GM23338 (cell line): ENCODE data around the gene DPF1. TPM values are rescaled to one million over a fixed set of nuclear protein-coding genes. Genes with fewer than 3 reads are reported as not detected.

Experiments
- ATAC-seq: fragments of 200-7000 bp; cut with Tn5 transposase; 3 replicates; pipeline ENCODE4 v1.9.1; 2020
- DNase-seq: peaks from one replicate; pipeline ENCODE4 v3.0.0-alpha.2; 2015; ENCODE audit warnings: low spot score
- H2AFZ ChIP-seq: fragments of 200-600 bp; sonication (generic); 2 replicates; pipeline ENCODE4 v1.8.0; 2016; ENCODE audit warnings: antibody characterized with exemption, mild to moderate bottlenecking, moderate library complexity
- H3F3A ChIP-seq: fragments of 200-600 bp; sonication (generic); replicated peaks from 2 replicates; pipeline ENCODE4 v1.8.0; 2017; ENCODE audit warnings: antibody characterized with exemption, mixed run types, low read depth
- H3K27ac ChIP-seq: fragments of 200-600 bp; sonication (generic); 2 replicates; pipeline ENCODE4 v1.6.1; 2016; ENCODE audit warnings: low read depth
- H3K27me3 ChIP-seq: fragments of 200-600 bp; sonication (generic); 2 replicates; pipeline ENCODE4 v1.8.0; 2016; ENCODE audit warnings: mild to moderate bottlenecking, mixed run types, moderate library complexity; ENCODE audit not compliant: insufficient read depth
- H3K36me3 ChIP-seq: fragments of 200-600 bp; sonication (generic); 2 replicates; pipeline ENCODE4 v1.8.0; 2016; ENCODE audit warnings: mild to moderate bottlenecking; ENCODE audit not compliant: insufficient read depth
- H3K4me1 ChIP-seq: fragments of 200-600 bp; sonication (generic); 2 replicates; pipeline ENCODE4 v1.8.0; 2016; ENCODE audit warnings: mild to moderate bottlenecking, moderate library complexity; ENCODE audit not compliant: insufficient read depth
- H3K4me2 ChIP-seq: fragments of 200-600 bp; sonication (generic); 2 replicates; pipeline ENCODE4 v1.7.1; 2017; ENCODE audit warnings: mixed run types
- H3K4me3 ChIP-seq: fragments of 200-600 bp; sonication (generic); 2 replicates; pipeline ENCODE4 v1.6.1; 2016; ENCODE audit warnings: mixed run types
- H3K79me2 ChIP-seq: fragments of 200-600 bp; sonication (generic); replicated peaks from 2 replicates; pipeline ENCODE4 v1.8.0; 2017; ENCODE audit warnings: mild to moderate bottlenecking; ENCODE audit not compliant: insufficient read depth
- H3K9me2 ChIP-seq: fragments of 200-600 bp; sonication (generic); 2 replicates; pipeline ENCODE4 v1.8.0; 2017; ENCODE audit not compliant: insufficient read depth
- H4K20me1 ChIP-seq: fragments of 200-600 bp; sonication (generic); replicated peaks from 2 replicates; pipeline ENCODE4 v1.8.0; 2017; ENCODE audit warnings: mild to moderate bottlenecking; ENCODE audit not compliant: insufficient read depth
- H3K27ac Mint-ChIP-seq: 2 replicates; pipeline ENCODE4 v1.8.0; 2020; ENCODE audit warnings: inconsistent platforms, mild to moderate bottlenecking, moderate library complexity, mixed read lengths
- H3K27me3 Mint-ChIP-seq: 3 replicates; pipeline ENCODE4 v1.8.0; 2022; ENCODE audit warnings: low read depth, mild to moderate bottlenecking, moderate library complexity, mixed read lengths, inconsistent platforms; ENCODE audit not compliant: insufficient read depth, poor library complexity
- H3K36me3 Mint-ChIP-seq: 3 replicates; pipeline ENCODE4 v1.8.0; 2021; ENCODE audit warnings: low read depth, mild to moderate bottlenecking, inconsistent platforms, moderate library complexity, mixed read lengths
- H3K4me1 Mint-ChIP-seq: 3 replicates; pipeline ENCODE4 v1.8.0; 2020; ENCODE audit warnings: mild to moderate bottlenecking, inconsistent platforms, mixed read lengths
- H3K4me3 Mint-ChIP-seq: 3 replicates; pipeline ENCODE4 v1.8.0; 2021; ENCODE audit warnings: moderate library complexity, mild to moderate bottlenecking, inconsistent platforms, mixed read lengths
- H3K9me3 Mint-ChIP-seq: 3 replicates; pipeline ENCODE4 v1.8.0; 2020; ENCODE audit warnings: moderate library complexity, mild to moderate bottlenecking, inconsistent platforms, mixed read lengths
- CREB1 ChIP-seq: fragments of 250-450 bp; sonication (Bioruptor Pico); IDR thresholded peaks from 2 replicates; pipeline ENCODE4 v1.5.0; 2020; ENCODE audit warnings: low read depth, mild to moderate bottlenecking, moderate library complexity
- EZH2 ChIP-seq: fragments of 200-600 bp; sonication (generic); IDR thresholded peaks from one replicate; pipeline ENCODE4 v1.8.0; 2017; ENCODE audit warnings: antibody characterized with exemption, mild to moderate bottlenecking, low read depth; ENCODE audit not compliant: unreplicated experiment
- EZH2phosphoT487 ChIP-seq: fragments of 200-600 bp; sonication (generic); IDR thresholded peaks from one replicate; pipeline ENCODE4 v1.8.1; 2018; ENCODE audit warnings: antibody characterized with exemption; ENCODE audit not compliant: unreplicated experiment
- JUNB ChIP-seq: IDR thresholded peaks from one replicate; pipeline ENCODE4 v1.6.1; 2016; ENCODE audit warnings: antibody characterized with exemption; ENCODE audit not compliant: unreplicated experiment
- NANOG ChIP-seq: IDR thresholded peaks from 2 replicates; pipeline ENCODE4 v1.6.1; 2016; ENCODE audit warnings: antibody characterized with exemption, borderline replicate concordance
- REST ChIP-seq: IDR thresholded peaks from one replicate; pipeline ENCODE4 v1.6.1; 2018; ENCODE audit warnings: antibody characterized with exemption; ENCODE audit not compliant: unreplicated experiment
- STAT1 ChIP-seq: IDR thresholded peaks from one replicate; pipeline ENCODE4 v1.6.1; 2016; ENCODE audit warnings: antibody characterized with exemption; ENCODE audit not compliant: unreplicated experiment
- ZNF114 ChIP-seq: fragments of 250-450 bp; sonication (Bioruptor Pico); IDR thresholded peaks from 2 replicates; pipeline ENCODE4 v1.5.0; 2020; ENCODE audit warnings: mild to moderate bottlenecking, moderate library complexity
- ZNF331 ChIP-seq: fragments of 250-450 bp; sonication (Bioruptor Pico); IDR thresholded peaks from 2 replicates; pipeline ENCODE4 v1.5.0; 2020; ENCODE audit warnings: low read depth, mild to moderate bottlenecking, moderate library complexity
- polyA plus RNA-seq: library from polyadenylated mRNA; unstranded; fragments of >200 nt; fragmentation: Nextera tagmentation; extraction: Ambion mirVana; gene quantifications from 2 replicates; pipeline ENCODE4 v1.2.1, GENCODE V29; 2016
- total RNA-seq: library from RNA; depleted of rRNA; stranded (reverse); fragments of >200 nt; shearing (Covaris generic); gene quantifications from 2 replicates; pipeline ENCODE4 v1.2.3, GENCODE V29; 2014
- TF ChIP-seq, protein P1 (sequence below): IDR thresholded peaks from 2 replicates; pipeline ENCODE4 v1.6.1; 2016; ENCODE audit warnings: antibody characterized with exemption

DPF1 gene
- total and polyA plus RNA-seq, 2 experiments from 2014 or later, result 8.3 to 11.7 TPM

DNA sequence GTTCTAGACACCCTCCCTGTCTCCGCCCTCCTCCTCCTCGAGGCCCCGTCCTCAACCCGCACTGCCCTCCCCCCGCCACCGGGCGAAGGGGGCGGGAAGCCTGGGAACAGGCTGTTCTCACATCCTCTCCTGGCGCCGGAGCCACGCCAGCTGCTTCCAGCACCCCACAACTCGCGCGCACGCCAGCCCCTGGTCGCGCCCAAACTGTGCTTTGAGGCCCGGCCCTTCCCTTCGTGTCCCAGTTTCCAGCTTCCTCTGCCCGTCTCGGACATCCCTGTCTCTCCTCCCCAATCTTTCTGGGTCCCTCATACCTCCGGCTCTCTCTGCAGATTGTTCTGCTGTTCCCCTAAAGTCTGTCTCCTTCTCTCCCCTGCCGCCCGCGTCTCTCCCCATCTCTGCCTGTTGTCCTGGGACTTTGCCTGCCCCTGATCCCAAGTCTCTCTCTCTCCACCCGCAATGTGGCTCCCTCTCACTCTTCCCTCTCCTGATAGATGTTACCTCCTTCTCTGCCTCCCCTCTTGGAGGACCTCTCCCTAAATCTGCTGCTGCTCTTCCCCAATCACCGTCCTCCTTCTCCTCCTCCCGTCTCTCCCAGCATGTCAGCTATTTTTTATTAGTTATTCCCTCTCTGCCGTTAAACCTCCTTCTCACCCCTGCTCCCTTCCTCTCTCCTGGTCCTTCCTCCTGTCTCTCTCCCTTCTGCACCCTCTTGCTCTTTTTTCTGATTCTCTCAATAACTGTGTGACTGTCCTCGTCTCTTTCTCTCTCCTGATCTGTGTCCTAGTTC lies 14.2 kb downstream of the DPF1 start:
- H3K27ac ChIP-seq, result peak overlapping the region; percentile 77

GRCh38 chr19:38209152-38209551 lies 14.9 kb downstream of the DPF1 start:
- Histone ChIP-seq H3K4me1 (peaks cover 14% of the 10 kb centered on the region), H3K9me2 (no peaks in the 10 kb centered on the region), H3K36me3 (no peaks in the 10 kb centered on the region), H3K79me2 (no peaks in the 10 kb centered on the region), H3K27me3 (no peaks in the 10 kb centered on the region), H3K27ac (peak overlapping the region; percentile 85), H4K20me1 (no peaks in the 10 kb centered on the region), H3F3A (peaks cover 26% of the 10 kb centered on the region), H3K4me2 (peak overlapping the region; percentile 99), H2AFZ (no peak overlapping the region), H3K4me3 (peak overlapping the region; percentile 80)
- peak overlapping the region; percentile 82 for H3K4me3 Mint-ChIP-seq
- H3K27me3 Mint-ChIP-seq, result peaks cover 25% of the 10 kb centered on the region
- peaks cover 46% of the 10 kb centered on the region for H3K4me1 Mint-ChIP-seq
- peaks cover 5% of the 10 kb centered on the region; the same call in 1 of the 3 replicates for H3K36me3 Mint-ChIP-seq
- TF ChIP-seq REST (no peak), ZNF331 (CRISPR knock-in tag) (no peak), JUNB (no peak), EZH2 (no peak), CREB1 (no peak), EZH2phosphoT487 (no peak), ZNF114 (CRISPR knock-in tag) (no peak)
- TF ChIP-seq, protein P1, sequence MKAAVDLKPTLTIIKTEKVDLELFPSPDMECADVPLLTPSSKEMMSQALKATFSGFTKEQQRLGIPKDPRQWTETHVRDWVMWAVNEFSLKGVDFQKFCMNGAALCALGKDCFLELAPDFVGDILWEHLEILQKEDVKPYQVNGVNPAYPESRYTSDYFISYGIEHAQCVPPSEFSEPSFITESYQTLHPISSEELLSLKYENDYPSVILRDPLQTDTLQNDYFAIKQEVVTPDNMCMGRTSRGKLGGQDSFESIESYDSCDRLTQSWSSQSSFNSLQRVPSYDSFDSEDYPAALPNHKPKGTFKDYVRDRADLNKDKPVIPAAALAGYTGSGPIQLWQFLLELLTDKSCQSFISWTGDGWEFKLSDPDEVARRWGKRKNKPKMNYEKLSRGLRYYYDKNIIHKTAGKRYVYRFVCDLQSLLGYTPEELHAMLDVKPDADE, result no peak
- H3K27ac Mint-ChIP-seq, result peak overlapping the region; percentile 93
- DNase-seq, result peak; percentile 84
- ATAC-seq, result peak; percentile 7
- no peaks in the 10 kb centered on the region for H3K9me3 Mint-ChIP-seq

More for the DNA sequence above, 14.2 kb downstream of the DPF1 start:
- peaks cover 14% of the 10 kb centered on the region for H3K4me1 ChIP-seq
- peaks cover 6% of the 10 kb centered on the region; the same call in 1 of the 3 replicates for H3K36me3 Mint-ChIP-seq
- H3K27ac Mint-ChIP-seq, result peak overlapping the region; percentile 93
- no peaks in the 10 kb centered on the region; the same call in 2 of the 3 replicates for H3K9me3 Mint-ChIP-seq
- no peaks in the 10 kb centered on the region for H3K9me2 ChIP-seq
- no peaks in the 10 kb centered on the region for H3K27me3 ChIP-seq
- H3K4me1 Mint-ChIP-seq, result peaks cover 48% of the 10 kb centered on the region
- peaks cover 27% of the 10 kb centered on the region for H3K27me3 Mint-ChIP-seq
- no peaks in the 10 kb centered on the region for H4K20me1 ChIP-seq
- TF ChIP-seq STAT1 (no peak), ZNF114 (CRISPR knock-in tag) (no peak), NANOG (no peak), REST (no peak)
- H3K4me3 Mint-ChIP-seq, result peak overlapping the region; percentile 82
- ATAC-seq (peak; percentile 37), DNase-seq (peak; percentile 82)
- H2AFZ ChIP-seq, result no peak overlapping the region
- H3K4me2 ChIP-seq, result peak overlapping the region; percentile 99
- H3F3A ChIP-seq, result peaks cover 26% of the 10 kb centered on the region
- peak overlapping the region; percentile 80 for H3K4me3 ChIP-seq
- H3K36me3 ChIP-seq, result no peaks in the 10 kb centered on the region
- no peaks in the 10 kb centered on the region for H3K79me2 ChIP-seq
